GDM1 (cell line): ENCODE measurements around the gene BOLA2.
"Not testable (repeated sequence)": the region's sequence is repeated elsewhere in the genome, so short reads cannot be mapped to it uniquely, and the experiment has no call there.

ENCODE experiments used
- DNase-seq: peaks from one replicate; lab custom pipeline; 2025; lab: John Stamatoyannopoulos, UW

Gene BOLA2

DNA sequence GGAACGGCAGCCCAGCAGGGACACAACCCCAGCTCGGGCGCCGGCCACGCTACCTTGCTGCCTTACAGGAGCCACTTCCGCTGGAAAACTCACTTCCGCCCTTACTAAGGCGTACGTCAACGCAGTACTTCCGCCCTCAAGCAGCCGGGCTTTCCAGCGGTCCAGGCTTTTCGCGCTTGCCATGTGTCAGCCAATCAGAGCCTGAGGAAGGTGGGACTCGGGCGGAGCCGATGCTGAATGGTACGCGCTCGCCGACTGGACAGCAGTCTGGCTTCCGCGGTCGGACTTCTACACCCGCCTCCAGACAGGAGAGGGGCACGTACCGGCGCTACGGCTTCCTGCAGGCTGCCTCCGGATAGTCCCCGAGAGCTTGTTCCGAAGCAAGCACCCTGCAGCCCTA is at the start of gene BOLA2, which contains the start of gene SLX1B:
Gene BOLA2, minus strand, starts transcription at position 83 of the 400 bp plus-strand sequence. CDS start 98 bp downstream, outside the sequence.
Gene SLX1B, plus strand, starts transcription at position 265 of the 400 bp plus-strand sequence.
- DNase-seq = not testable (repeated sequence)

DNA sequence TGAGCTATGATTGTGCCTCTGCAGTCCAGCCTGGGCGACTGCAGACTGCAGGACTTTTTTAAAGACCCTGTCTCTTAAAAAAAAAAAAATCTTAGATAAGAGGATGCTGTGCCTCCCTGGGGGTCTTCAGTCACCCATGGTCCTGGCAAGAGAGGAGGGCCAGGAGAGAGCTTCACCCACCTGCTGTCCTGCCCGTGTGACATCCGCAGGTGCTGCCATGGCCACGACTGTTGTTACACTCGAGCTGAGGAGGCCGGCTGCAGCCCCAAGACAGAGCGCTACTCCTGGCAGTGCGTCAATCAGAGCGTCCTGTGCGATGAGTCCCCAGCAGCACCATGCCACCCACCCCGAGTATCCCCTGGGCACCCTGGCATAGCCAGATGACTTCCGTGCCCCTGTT is 28.1 kb upstream of the BOLA2 start:
- not testable (repeated sequence) for DNase-seq

DNA sequence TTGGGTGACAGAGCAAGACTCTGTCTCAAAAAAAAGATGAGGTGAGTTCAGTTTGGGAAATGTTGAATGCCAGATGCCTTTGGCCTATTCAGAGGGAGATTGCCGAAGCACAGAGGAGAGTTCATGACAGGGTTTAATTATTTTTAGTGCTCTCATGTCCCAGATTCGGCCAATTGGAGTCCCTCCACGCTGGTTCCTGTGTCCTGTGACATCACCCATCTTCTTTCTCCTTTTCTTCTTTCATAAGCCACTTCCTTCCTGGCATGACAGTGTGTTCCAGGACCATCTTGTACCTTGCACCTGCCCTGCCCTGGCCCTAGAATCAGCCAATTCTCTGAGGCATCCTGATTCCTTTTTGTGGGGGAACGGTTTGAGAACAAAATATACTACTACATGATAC is 17.9 kb upstream of the BOLA2 start:
- not testable (repeated sequence) for DNase-seq

DNA sequence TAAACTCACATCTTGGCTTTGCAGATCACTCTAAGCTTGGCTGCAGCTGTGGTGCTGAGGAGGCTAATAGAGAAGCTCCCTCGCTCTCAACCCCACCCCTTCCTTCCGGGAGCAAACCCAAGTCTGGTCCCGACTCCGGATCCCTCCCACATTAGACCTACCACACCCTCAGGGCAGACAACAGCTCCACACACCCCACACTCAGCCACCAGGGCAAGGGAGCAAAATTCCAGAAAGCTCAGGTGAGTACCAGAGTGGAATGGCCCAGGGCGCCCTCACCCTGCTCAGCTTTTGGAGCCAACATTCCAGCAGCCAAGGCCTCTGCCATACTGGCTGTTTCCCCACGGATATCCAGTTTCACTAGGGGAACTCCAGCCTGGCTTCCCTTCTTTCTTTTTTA is 15.5 kb upstream of the BOLA2 start:
- not testable (repeated sequence) for DNase-seq

DNA sequence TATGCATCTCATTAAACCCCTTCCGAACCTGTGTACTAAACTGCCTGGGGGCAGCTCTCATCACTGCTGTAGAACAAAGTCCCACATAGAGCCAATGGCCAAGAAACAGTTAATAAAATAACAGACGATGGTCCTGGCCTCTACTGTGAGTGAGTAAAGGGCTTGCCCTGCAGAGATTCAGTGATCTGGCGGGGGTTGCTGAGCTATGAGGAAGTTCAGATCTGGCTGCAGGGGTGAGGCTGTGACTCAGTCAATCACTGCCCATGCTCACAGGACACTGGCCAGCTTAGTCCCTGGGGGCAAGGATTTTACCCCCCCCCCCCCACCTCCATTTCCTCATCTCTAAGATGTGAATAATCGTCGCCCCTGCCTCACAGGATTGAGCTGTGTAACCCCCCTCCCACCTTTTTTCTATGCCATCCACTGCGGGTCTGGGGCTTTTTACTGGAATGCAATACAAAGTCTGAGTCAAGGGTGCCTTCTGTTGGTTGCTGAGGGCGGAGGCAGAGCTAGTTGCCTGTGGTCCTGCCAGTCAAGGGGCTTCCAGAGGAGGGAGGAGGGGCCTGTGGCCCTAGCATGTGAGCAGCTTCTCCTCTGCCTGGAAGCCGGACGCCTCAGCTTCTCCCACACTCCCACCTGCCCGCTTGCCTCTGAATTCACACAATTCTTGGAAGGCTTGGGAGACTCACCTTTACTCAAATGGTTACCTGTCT is 13.7 kb upstream of the BOLA2 start:
- DNase-seq = not testable (repeated sequence)

DNA sequence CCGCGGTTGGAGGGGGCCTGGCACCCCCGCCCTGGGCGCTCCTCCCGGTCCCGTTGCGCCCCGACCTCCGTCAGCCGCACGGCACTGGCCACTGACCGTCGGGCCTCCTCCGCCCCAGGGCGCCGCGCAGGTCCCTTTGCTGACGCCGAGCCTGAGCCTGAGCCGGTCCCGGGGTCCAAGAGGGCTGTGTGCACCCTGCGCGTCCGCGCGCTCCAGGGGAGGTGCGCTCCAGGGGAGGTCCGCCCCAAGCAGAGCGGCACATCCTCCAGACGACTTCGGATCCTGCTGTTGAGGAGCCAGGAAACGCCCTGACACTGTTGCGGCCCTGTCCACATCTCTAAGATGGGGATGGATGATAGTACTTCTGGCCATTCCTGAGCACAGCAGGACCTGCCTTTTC is 12.8 kb upstream of the BOLA2 start:
- not testable (repeated sequence) for DNase-seq

DNA sequence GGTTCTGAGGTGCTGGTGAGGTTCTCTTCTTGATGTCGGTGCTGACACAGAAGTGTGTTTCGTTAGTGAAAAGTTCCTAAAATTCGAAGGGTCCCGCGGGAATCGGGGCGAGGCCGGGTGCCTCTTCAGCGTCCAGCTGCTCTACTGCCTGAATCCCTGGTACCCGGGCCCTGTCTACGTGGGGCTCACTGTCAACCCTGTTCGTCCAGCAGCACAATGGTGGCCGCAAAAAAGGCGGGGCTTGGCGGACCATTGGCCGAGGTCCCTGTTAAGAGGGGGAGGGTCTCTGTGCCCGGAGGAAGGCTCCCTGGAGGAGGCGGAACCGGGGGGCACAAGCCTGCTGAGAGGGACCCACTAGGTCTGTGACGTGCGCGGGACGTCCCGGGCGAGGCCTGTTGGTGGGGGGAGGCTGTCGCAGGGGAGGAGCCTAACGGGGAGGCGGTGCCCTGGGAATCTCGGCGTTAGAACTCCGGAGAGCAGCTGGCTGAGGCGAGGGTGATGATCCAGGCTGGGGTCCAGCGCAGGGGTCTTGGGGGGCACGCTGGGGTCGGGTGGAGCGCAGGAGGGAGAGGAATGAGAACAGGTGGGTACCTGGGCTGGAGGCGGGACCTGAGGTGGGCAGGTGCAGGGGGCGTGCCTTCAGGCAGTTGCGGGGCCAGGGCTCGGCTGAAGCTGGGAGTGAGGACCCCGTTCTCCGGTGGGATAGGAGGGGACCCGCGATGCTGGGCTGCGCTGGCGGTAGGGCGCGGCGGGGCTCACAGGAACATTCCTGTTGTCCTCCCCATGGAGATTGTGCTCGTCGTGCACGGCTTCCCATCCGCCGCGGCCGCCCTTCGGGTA is 12.1 kb upstream of the BOLA2 start:
- not testable (repeated sequence) for DNase-seq

DNA sequence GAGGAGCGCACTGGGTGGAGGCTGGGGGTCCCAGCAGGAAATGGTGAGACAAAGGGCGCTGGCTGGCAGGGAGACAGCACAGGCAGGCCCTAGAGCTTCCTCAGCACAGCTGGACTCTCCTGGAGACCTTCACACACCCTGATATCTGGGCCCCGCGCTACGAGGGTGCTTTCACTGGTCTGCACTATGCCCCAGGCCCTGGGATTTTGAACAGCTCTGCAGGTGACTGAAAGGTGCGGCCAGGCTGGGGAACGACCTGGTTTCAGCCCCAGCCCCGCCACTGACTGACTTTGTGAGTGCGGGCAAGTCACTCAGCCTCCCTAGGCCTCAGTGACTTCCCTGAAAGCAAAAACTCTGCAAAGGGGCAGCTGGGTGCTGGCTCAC is 6.5 kb upstream of the BOLA2 start:
- DNase-seq = not testable (repeated sequence)

DNA sequence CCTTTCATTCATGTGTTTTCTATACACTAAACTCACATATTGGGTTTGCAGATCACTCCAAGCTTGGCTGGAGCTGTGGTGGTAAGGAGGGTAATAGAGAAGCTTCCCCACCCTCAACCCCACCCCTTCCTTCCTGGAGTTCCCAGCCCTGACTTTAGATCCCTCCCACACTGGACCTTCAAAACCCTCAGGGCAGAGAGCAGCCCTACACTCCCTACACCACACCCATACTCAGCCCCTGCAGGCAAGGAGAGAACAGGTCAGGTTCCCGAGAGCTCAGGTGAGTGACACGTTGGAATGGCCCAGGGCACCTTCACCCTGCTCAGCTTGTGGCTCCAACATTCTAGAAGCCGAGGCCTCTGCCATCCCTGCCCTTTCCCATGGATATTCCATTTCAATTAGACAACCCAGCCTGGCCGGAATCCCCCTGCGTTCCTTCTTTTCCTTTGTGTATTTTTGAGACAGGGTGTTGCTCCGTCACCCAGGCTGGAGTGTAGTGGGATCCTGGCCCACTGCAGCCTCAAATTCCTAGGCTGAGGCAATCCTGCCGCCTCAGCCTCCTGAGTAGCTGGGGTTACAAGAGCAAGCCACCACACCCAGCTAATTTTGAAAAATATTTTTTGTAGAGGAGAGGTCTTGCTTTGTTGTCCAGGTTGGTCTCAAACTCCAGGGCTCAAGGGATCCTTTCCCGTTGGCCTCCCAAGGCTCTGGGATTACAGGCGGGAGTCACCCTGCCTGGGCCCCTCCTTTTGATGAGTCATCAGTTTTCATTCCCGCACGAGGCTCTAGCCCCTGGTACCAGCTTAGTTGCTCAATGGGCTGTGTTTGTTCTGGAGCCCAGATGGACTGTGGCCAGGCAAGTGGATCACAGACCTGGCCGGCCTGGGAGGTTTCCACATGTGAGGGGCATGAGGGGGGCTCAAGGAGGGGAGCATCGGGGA is 5.8 kb upstream of the BOLA2 start, which contains the start of gene SULT1A4:
Gene SULT1A4, plus strand, starts transcription at position 208 of the 941 bp plus-strand sequence. CDS start 1,473 bp downstream, outside the sequence.
- DNase-seq = not testable (repeated sequence)

DNA sequence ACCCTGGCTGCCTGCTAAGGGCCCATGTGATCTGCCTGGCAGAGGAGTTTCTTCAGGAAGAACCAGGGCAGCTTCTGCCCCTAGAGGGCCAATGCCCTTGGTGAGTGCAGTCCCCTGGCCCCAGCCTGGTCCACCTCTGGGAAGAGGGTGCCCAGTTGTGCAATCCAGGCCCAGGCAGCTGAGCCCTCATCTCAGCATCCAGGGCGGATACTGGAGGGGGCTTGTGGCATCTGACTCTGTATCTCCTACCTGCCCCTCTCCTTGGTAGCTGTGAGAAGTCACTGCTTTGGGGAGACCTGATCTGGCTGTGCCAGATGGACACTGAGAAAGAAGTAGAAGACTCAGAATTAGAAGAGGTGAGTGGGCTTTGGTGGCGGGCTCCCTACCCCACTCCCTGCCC is 3.5 kb upstream of the BOLA2 start:
- not testable (repeated sequence) for DNase-seq

DNA sequence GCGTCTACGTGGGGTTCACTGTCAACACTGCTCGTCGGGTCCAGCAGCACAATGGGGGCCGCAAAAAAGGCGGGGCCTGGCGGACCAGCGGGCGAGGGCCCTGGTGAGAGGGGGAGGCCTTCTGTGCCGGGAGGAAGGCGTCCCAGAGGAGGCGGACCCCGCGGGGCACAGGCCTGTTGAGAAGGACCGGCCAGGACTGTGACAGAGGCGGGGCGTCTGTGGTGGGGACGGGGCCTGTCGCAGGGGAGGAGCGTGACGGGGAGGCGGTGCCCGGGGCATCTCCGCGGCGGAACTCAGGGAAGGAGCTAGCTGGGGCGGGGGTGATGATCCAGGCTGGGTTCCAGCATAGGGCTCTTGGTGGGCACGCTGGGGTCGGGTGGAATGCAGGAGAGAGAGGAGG is 677 bp upstream of the BOLA2 start:
- DNase-seq = not testable (repeated sequence)

DNA sequence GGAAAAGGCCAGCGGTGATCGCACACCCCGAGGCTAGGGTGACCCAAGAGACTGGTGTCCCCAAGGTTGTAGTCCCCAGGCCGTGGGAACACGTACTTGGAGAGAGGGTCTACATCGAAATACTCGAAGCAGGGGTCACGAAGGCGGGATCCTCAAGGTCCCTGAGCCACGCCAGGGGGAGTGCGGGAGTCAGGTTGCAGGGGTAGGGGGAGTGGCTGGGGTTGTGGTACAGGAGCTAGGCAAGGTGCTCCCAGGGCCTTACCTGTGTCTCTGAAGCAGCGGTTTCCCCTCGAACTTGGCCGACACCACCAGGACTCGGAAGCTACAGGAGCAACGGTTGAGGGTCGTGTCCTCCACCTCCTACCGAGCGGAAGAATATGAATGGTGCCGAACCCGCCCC is 397 bp downstream of the BOLA2 start:
- DNase-seq = not testable (repeated sequence)

DNA sequence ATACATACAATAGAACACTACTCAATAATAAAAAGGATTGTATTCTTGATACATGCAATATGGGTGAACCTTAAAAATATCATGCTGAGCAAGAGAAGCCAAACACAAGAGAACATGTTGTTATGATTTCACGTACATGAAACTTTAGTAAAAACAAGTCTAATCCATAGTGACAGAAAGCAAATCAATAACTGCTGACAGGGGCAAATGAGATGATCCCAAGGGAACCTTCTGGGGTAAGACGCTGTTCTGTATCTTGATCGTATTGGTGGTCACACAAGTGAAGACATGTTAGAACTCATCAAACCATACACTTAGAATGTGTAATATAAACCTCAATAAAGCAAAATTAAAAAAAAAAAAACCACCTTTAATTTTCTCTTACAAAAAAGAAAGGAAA is 28.8 kb downstream of the BOLA2 start:
- not testable (repeated sequence) for DNase-seq

DNA sequence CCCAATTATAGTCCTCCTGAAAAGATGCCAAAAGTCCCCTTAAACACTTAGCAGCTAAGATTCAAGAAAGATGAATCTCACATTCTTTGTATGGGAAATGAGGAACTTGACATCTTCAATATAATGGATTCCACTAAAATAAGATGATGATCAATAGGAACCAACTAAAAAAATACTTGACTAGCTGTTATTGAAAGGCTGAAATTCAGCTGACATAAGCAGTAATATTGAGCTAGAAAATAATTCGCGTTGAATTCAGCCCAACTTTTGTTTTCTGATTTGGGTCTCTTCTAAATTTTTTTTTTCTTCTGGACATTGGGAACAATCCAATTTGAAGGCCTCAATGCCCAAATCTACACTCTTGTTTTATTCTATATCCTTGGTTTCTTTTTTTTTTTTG is 30.6 kb downstream of the BOLA2 start:
- DNase-seq = not testable (repeated sequence)

DNA sequence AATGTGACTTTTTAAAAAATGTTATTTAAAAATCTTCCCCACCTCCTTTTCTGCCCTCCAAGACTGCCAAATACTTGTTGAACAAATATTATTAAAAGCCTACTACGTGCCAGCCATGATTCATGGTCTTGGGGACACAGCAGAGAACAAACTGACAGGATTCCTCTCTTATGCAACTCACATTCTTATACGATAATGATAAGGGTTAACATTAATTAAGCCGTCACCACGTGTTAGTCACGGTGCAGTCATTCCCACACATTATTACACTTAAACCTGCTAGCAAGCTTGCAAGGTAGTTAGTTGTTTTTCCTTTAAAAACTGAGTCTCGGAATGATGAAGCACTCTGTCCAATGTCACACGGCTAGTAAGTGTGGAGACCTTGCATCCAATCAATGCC is 48.9 kb downstream of the BOLA2 start:
- not testable (repeated sequence) for DNase-seq
